ENCODE data around the gene TMA7B.
"Not testable (repeated sequence)": the region's sequence is repeated elsewhere in the genome, so short reads cannot be mapped to it uniquely, and the experiment has no call there.

Gene TMA7B

DNA sequence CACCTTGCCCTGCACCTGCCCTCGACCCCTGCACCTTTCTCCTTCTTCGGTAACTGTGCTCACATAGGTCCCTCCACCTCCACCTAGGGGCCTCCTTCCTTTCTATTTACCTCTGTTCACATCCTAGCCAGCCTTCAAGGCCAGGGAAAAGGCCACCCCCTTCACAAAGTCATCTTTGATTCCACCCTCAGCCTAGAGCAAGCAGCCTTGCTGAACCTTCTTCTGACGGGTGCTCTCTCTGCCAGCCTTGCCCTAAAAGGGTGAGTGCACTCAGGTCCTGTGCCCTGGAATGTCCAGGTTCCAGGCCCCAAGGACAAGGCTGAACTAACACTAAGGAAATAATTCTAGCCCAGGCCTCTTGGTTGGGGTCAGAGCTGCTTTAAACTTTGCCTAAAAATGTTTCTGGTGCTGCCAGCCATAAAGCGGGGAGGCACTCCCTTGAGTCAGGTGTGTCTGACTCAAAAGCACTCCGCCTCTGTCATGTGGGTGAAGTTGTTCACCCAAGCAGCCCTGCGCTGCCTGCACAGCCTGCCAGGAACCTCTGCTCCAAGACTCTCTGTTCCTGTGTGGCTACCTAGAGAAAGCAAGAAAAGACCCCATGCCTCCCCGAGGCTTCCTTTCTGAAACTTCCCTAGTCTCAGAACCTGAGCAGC, 25.3 kb downstream of the TMA7B start:
- DNase-seq = no peak

DNA sequence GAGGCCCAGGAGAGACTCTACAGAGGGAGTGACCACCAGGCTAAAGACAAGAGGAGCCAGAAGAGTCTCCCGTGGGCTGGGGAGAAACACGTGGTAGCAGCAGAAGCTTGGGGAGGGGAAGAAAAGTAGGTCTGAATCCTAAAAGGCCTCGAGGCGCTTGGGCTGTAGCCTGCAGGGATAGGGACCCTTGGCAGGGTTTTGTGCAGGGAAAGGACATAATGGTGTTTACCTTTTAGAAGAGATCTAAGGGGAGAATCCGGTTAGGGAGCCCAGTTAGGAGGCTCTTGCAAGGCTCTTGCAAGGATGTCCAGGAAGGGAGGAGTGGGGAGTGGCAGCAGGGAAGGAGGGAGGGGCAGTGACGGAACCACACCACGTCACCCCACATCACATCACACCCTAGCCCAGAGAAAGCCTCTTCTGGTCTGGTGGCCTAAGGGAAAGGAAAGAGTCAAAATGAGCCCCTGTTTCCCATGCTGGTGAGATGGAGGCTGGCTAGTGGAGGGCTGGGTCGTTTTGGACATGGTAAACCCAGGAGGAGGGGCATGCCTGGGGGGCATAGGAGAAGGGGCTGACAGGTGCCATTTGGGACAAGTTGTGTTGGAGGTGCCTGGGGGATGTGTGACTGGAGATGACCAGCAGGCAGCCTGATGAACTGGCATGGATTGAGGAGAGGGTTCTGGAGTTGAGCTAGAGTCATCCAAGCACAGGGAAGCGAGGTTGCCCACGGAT, 28.4 kb downstream of the TMA7B start:
- DNase-seq = no peak

DNA sequence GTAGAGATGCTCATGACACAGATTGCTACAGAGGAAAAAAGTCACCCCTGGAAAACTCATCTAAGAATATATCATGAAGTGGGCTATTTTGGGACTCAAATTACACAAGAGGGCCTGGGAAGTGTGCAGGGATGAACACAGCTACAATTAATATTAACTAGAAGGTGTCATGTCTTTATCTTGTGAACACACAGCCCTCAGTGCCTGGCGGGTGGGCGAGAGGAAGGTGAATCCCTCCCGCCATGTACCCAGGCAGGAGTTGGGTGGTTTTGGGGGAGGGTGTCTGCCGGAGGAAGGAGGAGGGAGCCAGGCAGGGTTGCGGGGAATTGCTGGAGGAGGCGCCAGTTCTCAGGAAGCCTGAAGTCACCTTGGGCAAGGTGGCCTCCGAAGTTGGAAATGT, 29.4 kb downstream of the TMA7B start:
- DNase-seq = no peak

DNA sequence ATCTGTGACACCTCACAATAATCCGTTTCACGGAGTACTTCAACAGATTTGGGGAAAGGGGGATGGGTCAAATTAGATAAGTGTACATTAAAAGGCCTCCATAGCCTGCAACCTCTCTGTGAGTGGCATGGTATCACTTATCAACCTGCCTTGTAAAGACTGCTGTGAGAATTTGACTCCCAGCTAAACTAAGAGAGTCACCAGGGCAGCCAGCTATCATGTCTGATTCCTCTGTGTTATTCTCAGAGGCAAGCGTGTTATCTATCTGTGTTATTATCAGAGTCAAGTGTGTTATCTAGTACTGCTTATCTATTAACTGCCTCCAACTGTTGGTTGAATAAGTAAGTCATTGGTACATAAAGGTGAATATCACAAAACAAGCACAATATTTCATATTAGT, 30.5 kb downstream of the TMA7B start:
- no peak for DNase-seq

DNA sequence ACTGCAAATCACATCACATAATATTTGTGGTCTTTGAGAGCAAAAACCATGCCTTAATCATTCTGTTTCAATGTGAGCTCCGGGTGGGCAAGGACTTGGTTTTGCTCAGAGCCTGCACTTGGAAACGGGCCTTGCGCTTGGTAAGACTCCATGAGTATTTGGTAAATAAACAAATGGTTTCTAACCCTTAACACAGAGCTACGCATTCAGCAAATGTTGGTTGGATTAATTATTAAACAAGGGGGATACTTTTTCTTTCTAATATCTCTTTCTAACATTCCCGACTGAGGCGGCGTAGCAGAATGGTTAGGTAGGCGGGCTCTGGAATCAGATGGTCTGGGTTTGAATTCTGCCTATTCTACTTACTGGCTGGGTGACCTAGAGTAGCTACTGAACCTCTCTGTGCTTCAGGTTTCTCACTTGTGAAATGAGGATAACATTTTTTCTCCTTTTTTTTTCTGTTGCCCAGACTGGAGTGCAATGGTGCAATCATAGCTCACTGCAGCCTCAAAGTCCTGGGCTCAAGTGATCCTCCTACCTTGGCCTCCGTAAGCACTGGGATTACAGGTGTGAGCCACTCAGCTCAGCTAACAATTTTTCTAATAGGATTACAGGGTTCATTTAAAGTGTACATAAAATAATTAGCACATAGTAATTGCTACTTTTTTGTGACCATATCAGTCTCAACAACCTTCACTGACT, 31.1 kb downstream of the TMA7B start:
- no peak for DNase-seq

DNA sequence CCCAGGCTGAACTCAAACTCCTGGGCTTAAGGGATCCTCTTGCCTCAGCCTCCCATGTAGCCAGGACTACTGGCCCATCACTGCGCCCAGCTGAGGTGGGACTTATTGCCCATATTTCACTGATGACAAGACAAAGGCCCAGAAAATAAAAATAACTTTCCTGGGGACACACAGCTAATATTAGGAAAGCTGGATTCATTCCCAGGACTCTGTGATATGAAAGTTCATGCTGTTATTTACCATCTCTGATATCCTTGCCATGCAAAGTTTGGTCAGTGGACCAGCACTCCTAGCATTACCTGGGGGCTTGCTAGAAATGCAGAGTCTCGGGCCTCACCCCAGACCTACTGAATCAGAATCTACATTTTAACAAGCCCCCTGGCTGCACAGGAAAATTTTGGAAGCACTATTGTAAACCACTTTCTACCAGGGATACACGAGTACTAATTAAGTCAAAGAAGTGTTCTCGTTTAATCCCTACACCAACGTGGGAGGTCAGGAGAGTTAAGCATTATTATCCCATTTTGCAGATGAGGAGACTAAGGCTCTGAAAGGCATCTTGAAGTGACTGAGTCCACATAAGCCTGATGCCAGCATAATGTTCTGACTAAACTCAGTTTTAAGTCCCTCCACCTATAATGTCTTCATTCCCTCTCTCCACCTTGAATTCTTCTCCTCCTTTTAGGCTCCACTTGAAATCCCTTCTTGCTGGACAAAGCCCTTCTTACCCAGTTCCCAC, 32.1 kb downstream of the TMA7B start:
- DNase-seq = no peak

DNA sequence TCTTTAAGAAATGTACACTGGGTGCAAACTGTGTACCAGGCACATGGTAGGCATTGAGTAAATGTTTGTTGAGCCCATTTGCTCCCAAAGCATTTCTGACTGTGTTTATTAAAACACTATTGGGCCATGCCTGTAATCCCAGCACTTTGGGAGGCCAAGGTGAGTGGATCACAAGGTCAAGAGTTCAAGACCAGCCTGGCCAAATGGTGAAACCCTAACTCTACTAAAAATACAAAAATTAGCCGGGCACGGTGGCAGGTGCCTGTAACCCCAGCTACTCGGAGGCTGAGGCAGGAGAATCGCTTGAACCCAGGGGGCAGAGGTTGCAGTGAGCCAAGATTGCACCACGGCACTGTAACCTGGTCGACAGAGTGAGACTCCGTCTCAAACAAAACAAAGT, 32.7 kb downstream of the TMA7B start:
- DNase-seq = not testable (repeated sequence)

DNA sequence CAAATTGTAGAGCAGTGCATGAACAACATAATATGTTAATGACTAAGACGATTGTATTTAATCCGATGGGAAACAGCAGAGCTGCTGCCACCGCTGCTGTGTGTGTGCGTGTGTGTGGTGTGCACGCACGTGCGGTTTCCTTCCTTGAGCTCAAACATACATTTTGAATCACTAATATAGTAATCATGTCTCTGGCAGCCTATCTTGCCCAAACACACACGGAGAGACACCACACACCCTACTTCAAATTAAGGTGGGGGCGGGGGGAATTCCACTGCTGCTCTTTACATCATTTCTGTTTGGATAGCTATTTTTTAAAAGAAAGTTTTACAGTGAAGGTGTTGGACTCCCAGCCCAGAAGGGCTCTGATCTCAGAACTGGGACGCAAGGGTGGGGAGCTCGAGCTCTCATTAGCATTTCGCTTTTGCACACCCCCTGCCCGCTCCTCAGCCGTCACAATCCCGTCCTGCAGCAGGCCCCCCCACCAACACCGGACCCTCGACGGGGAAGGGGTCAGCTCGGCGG, 33.9 kb downstream of the TMA7B start:
- DNase-seq = peak; percentile 67

DNA sequence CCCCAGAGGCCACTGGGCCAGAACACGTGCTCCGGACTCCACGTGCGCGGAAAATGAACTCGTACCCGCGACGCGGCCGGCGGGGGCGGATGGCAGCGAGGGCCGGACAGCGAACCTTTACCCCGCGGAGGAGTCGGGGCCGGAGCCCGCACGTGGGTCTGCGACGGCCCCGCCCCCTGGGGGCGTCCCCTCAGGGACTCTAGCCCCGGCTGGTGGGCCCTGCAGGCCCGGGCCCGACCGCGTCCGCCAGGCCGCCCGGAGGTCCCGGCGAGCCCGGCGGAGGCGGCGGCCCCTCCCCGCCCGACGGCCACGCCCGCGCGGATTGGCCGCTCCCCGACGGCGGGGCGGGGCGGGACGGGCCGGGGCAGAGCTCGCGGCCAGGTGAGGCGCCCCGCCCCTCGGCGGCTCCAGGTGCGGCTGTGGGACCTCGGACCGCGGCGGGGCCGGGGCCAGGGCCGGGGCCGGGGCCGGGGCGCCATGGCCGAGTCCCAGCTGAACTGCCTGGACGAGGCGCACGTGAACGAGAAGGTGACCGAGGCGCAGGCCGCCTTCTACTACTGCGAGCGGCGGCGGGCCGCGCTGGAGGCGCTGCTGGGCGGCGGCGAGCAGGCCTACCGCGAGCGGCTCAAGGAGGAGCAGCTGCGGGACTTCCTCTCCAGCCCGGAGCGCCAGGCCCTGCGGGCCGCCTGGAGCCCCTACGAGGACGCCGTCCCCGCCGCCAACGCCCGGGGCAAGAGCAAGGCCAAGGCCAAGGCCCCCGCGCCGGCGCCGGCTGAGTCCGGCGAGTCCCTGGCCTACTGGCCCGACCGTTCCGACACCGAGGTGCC, 34.6 kb downstream of the TMA7B start, which contains the start of gene FAM83F:
Gene FAM83F, plus strand, starts transcription at position 389 of the 827 bp plus-strand sequence. Its CDS starts 89 bp downstream, at position 478.
- peak; percentile 6 for DNase-seq

DNA sequence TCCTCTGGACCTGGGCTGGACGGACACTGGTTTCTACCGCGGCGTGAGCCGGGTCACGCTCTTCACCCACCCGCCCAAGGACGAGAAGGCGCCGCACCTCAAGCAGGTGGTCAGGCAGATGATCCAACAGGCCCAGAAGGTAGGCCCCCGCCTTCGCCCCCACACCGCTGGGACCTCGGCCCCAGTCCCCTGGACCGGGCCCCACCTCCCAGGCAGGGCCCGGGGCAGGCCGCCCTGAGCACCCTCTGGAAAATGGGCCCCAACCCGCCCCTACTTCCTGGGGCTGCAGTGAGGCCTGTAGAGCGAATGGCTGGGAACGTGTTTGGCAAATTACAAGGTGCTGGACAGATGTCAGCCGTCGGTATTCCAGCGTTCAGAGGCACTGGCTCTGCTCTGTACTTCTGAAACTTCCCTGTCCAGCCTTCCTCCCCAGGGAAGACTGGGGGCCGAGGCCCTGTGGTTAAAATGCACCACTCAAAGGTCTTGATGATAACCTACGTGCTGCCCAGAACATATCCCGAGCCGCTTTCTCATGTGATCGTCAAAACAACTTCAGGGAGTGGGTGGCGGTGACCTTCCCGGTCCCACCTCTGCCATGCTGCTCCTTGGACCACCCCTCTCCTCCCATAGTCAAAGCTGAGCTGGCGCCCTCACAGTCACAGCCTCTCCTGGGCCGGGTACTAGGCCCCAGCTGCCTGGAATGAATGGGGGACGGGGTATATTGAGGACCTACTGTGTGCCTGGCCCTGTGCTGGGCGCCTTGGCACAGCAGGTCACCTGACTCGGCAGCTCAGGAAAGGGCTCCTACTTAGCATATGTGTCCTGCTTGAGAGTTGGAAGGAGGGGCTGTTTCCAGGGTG, 35.4 kb downstream of the TMA7B start:
- no peak for DNase-seq

DNA sequence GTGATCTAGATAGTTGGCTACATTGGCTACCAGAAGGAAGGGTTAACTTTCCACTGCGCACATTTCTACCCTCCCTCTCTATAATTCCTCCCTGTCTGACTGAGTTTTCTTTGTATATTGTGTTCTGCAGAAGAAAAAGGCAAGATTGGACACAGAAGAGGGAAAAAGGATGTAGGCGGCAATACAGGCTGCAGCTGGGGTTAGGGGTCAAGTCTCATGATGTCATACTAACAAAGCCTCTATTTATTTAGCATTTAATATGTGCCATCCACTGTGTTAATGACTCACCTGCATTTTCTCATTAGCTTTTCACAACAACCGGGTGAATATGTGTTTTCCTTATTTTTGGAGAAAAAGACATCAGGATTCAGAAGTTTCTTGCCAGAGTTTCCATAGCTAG, 36.5 kb downstream of the TMA7B start:
- no peak for DNase-seq

DNA sequence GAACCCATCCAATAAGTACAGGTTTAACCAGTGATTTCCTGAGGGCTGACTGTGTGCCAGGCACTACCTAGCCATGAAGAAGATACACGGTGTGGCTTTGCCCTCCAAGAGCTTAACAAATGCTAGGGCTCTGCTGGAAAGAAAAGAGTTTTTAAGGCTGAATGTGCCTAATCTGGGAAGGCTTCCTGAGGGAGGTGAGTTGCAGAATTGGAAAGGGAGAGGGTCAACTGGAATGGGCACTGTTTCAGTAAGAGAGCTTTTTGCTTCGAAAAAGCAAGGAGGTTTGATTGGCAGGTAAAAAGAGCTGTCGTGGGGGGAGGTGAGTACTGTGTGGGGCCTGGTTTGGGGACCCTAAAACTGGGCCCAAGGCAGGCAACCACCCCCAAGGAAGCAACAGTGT, 37.2 kb downstream of the TMA7B start:
- DNase-seq = no peak

DNA sequence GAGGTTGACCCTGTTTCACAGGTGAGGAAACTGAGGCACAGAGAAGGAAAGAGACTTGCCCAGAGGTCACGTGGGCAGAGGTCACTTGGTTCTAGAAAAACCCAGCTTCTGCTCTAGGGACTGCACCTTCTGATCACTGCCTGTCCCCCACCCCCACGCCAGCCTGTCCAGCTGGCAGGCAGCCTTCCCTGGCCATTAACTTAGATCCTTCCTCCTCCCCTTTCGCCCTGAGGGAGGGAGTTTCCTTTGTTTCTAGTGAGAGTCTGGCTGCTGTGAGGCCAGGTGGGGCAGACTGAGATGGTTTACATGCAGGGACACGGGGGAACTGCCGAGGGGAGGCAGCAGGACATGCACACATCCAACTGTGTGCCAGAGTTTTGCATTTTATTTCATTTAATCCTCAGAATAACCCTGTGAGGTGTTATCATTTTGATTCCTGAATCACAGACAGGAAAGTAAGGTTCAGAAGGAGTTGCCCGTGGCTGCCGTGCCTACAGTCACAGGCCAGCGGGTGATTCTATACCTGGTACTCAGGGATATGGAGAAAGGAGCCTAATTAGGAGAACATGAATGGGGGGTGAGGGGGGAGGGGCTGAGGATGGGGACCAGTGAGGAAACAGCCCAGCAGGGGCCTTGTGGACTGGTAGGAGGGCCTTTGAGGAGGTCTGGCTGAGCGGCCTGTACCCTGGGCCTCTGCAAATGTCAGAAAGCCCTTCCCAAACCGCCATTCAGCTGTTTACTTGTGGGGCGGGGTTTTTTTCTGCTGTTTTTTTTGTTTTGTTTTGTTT, 37.9 kb downstream of the TMA7B start:
- DNase-seq = no peak

DNA sequence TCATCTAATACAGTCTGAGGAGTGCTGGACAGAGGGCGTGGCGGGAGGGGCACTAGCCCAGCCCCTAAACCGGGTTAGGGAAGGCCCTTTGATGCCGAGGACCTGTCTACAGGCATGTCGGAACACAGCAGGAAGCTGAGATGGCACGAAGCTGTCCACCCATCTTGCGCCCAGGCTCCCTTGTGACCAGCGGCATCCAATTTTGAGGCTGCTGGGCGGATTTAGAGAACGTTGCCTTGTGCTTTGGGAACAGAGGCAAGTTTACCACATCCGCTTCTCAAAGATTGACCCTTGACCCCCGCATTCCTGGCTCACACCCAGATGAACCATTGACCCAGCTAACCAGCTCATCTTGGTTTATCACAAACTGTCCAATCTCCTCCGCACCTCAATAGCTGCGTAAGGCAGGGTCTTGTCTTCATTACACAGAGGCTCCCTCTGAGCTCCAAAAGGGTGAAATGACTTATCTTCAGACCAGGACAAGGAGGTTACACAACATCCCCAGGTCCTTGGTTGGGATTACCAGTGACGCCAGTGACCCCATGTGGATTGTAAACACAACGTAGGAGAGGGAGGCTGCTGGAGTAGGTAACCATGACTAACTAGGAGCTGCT, 39.1 kb downstream of the TMA7B start:
- DNase-seq = peak; percentile 47

DNA sequence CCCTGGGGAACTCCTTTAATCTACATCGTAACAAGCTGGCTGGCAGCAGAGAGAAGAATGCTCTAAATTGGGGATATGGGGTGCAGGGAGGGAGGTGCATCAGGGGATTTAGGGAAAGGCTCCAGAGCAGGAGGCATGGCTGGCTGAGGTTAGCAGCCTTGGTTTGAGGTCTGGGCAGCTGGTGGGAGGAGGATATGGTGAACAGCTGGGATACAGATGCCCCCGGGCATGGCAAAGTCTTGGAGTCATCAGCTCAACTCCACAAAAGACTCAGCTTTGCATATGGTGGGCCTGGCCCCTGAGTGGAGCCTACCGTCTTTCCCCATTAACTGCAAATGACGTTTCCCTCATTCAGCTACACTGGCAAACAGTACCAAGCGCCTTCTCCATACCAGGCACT, 40.0 kb downstream of the TMA7B start:
- DNase-seq = no peak

DNA sequence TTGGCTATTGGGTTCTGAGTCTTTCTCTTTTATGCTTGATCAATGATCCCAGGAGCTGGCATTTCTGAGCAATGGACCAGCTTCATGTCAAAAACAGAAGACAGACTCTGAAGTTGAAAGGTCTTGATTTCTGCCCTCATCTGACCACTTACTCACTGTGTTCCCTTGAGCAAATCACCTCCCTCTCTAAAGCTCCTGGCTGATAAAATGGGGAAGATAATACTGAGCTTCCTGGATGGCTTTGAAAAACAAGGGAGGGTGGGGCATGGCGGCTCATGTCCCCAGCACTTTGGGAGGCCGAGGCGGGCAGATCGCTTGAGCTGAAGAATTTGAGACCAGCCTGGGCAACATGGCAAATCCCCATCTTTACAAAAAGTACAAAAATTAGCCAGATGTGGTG, 40.9 kb downstream of the TMA7B start:
- no peak for DNase-seq

DNA sequence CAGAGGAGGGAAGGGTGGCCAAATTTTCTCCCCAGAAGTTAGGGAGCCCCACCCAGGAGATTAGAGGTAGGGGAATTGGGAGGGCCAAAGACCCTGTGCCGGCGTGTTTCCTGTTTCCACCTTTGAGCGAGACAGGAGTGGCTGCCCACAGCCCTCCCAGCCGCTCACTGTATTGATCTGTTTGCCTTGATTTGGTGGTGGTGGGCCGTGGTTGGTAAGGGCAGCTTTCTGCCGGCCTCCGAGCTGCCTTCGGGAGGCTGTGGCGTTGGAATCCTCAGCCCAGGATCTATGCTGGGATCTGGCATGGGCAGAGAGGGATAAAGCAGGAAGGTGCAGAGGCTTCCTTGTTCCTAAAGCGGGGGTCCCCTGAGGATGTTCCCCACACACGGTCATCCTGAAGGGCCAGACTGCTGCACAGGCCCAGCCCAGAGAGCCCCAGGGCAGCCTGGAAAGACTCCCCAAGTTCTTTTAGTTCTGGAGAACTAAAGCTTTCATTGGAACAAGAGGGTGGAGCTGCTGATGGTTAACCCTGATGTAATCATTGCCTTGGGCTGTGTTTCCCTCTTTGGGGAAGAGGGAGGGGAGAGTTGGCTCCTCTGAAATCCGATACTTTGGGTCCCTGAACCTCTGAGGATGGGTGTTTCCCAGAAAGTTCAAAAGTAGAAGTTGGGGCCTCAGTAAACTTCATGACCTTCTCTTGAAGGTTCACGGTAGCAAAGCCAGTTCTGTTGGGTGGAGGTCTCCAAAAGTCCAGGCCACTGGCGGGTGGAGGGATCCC, 41.8 kb downstream of the TMA7B start:
- no peak for DNase-seq

DNA sequence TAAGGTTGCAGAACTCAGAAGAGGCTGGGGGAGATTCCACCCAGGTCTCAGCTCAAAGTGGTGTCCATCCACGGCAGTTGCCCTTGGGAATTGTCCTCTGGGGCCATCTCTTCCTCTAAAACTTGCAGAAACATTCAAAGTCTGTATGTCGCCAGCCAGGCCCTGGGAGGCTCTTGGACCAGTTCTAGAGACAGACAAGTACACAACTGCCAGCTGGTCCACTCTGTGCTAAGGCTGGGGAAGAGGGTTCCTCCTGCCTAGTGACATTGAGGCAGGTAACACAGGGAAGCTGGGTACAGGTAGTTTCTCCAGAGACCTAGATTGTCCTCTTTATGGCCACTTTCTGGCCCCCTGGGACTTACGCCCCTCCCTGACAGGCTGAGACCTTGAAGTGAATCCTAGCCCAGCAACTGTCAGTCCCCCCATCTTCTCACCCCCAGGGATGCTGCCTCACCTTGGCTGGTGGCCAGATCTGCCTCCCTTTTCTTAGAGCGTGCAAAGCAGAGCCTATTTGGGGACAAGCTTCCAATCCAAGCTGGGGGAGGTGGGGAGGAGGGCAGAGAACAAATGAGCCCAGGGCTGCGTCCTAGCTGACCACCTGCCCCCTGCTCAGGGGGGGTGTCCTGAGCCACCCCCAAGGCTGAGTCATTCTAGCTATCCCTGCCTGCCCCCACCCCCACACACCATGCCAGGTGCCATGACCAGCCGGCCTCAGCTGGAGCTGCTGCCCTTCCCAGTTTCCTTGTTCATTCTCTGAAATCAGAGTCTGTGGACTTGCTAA, 42.9 kb downstream of the TMA7B start:
- DNase-seq = no peak
